Stimulated activated naive CD8-positive, alpha-beta T cell treated with anti-CD3 and anti-CD28 coated beads, Interleukin-15, Interleukin-2, amounts not matched to agents 100 ng/mL and 50 ng/mL, for 24 hours (primary cell): ENCODE data around the gene RPS25.
"Not testable (repeated sequence)": the region's sequence is repeated elsewhere in the genome, so short reads cannot be mapped to it uniquely, and the experiment has no call there.

Source experiments
- H3K27ac Mint-ChIP-seq: one replicate; pipeline ENCODE4 v1.8.0; 2021; ENCODE audit warnings: mild to moderate bottlenecking, mixed read lengths
- H3K27me3 Mint-ChIP-seq: one replicate; pipeline ENCODE4 v1.8.0; 2021; ENCODE audit warnings: mixed read lengths
- H3K36me3 Mint-ChIP-seq: one replicate; pipeline ENCODE4 v1.8.0; 2021; ENCODE audit warnings: low read depth, mixed read lengths
- H3K4me1 Mint-ChIP-seq: one replicate; pipeline ENCODE4 v1.8.0; 2021; ENCODE audit warnings: low read depth, mixed read lengths
- H3K4me3 Mint-ChIP-seq: one replicate; pipeline ENCODE4 v1.8.0; 2021; ENCODE audit warnings: mild to moderate bottlenecking, mixed read lengths
- H3K9me3 Mint-ChIP-seq: one replicate; pipeline ENCODE4 v1.8.0; 2021; ENCODE audit warnings: mixed read lengths

RPS25 gene

DNA sequence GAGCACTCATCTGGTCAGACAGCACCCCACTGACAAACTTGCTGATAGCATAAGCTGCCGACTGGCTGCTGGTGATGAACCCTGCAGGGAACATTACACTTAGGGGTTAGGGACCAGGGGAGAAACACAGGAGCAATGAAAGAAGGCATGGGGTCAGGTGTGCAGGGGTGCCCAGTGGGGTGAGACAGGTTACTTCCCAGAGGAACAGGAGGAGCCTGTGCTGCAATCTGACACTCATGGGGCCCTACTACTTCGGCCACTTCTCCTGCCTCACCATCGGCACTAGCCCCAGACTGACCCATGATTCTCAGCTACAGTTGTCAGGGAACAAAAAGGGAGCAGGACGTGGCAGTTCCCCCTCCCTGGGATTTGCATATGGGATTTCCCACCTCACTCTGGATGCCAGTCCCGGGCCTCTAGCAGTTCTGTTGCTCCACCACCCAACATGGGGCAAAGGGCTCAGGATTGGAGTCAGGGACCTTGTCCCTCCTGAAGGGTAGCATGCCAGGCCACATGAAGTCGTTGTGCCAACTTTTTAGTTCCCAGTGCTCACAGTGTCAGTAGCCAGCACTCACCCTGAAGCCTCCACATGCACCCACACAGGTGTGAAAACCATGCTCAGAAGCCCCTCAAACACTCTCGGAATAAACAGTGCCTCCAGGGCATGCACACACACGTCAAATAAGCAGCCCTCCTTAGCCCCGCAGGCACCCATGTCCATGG, 10.4 kb upstream of the RPS25 start:
- Mint-ChIP-seq H3K27me3 (no peaks in the 10 kb centered on the region), H3K9me3 (no peaks in the 10 kb centered on the region), H3K4me3 (peak overlapping the region; percentile 87), H3K27ac (no peak overlapping the region), H3K4me1 (peaks cover 37% of the 10 kb centered on the region), H3K36me3 (peaks cover 32% of the 10 kb centered on the region)

DNA sequence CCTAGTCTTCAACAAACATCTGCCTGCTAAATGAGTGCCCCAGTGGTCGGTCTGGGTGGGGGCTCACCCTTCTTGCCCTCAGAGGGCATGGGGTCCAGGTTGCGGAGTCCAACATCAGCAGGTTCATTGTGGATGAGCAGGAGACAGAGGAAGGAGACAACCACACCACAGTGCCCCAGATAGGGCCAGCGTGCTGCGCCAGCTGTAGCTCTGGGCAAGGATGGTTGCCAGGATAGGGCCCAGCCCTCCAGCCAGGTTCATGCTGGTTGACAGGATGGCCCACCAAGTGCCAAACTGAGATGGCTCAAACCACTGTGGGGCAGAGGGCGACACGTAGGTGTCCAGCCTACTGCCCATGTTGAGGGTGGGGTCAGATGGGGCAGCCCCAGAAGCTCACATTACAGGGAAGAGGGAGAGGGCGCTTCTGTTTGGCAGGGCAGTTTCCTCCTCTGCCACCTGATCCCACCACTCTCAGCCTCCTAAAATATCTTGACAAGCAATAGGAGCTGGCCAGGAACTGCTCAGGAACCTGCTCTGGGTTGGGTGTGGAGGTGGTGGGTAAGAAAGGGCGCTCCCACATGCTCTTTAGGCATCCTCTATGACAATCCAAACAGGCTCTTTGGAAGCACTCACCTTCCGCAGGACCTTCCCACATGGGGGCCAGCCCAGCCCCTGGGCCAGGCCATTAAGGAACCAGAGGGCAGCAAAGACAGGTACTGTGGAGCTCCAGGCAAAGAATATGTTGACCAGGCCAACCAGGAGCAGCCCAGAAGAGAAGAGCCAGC, 9.6 kb upstream of the RPS25 start:
- H3K9me3 Mint-ChIP-seq = no peaks in the 10 kb centered on the region
- H3K27ac Mint-ChIP-seq = no peak overlapping the region
- peaks cover 37% of the 10 kb centered on the region for H3K36me3 Mint-ChIP-seq
- H3K4me1 Mint-ChIP-seq = peaks cover 45% of the 10 kb centered on the region
- no peaks in the 10 kb centered on the region for H3K27me3 Mint-ChIP-seq
- H3K4me3 Mint-ChIP-seq = no peak overlapping the region

DNA sequence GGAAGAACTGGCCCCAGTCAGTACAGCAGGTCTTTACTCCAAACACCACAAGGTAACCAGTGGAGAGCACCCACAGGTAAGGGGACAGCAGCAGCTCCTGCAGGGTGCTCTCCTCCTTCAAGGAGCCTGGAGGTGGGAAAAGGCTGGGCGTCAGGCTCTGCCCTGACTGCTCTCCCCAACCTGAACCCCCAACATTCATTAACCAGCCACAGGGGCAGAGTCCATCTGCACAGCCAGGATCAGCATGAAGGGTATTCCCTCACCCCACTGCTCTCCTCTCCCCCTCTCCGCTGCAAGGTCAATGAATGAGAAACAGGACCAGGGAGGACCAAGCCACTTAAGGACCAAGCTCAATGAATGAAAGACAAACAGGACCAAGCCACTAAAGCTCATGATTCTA, 8.8 kb upstream of the RPS25 start:
- Mint-ChIP-seq H3K9me3 (no peaks in the 10 kb centered on the region), H3K27me3 (no peaks in the 10 kb centered on the region), H3K4me3 (no peak overlapping the region), H3K4me1 (peaks cover 50% of the 10 kb centered on the region), H3K36me3 (peaks cover 42% of the 10 kb centered on the region), H3K27ac (peak overlapping the region; percentile 15)

DNA sequence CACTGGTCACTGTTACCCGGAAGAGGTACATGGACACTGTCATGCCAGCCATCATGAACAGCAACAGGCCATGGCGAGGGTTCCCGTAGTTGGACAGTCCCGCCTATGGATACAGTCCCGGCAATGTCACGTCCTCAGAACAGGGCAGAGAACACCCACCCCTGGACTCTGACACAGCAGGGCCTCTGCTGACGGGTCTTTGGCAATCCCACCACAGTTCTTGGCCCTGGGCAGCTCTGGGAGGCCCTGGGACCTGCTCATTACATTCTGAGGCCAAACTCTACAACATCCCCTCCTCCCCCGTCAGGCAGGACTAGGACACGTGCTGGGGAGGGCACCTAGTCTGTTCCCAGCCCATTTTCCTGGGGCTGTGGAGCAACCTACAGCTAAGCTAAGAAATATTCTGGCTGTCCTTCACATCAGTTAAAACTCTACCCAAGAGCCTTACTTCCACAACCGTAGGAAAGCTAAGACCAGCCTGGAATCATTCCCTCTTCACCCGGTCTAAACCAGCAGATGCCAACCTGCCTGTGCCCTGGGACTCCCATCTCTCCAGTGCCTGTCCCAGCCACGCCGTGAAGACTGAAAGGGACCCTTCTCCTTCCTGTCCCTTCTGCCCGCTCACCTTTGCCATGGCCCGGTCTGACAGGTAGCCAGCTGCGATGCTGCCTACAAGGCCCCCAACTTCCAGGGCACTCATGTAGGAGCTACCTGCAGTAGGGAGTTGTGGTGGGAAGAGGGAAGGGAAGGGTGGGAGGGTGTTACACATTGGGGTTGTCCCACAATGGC, 8.0 kb upstream of the RPS25 start:
- no peak overlapping the region for H3K4me3 Mint-ChIP-seq
- no peaks in the 10 kb centered on the region for H3K27me3 Mint-ChIP-seq
- no peaks in the 10 kb centered on the region for H3K9me3 Mint-ChIP-seq
- peaks cover 48% of the 10 kb centered on the region for H3K36me3 Mint-ChIP-seq
- H3K27ac Mint-ChIP-seq = no peak overlapping the region
- peaks cover 54% of the 10 kb centered on the region for H3K4me1 Mint-ChIP-seq

DNA sequence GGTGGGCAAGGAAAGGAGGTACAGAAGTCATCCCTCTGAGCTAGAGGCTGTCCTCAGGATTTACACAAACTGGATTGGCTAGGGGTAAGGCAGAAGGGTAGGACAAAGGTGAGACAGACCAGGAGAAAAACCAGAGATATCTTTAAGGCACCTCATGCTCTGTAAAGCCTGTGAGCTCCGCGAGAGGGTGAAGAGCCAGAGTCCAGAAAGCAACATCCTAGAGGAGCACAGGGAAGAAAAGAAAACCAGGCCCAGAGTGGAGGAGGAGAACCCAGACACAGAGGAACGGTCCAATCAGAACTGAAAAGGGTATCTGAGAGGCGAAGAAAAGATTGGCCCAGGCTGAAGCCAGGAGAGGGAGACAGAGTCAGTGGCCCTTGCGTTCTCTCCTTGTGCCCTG, 7.4 kb upstream of the RPS25 start:
- Mint-ChIP-seq H3K27ac (peak overlapping the region; percentile 13), H3K4me1 (peaks cover 54% of the 10 kb centered on the region), H3K36me3 (peaks cover 50% of the 10 kb centered on the region), H3K4me3 (no peak overlapping the region), H3K9me3 (no peaks in the 10 kb centered on the region), H3K27me3 (no peaks in the 10 kb centered on the region)

DNA sequence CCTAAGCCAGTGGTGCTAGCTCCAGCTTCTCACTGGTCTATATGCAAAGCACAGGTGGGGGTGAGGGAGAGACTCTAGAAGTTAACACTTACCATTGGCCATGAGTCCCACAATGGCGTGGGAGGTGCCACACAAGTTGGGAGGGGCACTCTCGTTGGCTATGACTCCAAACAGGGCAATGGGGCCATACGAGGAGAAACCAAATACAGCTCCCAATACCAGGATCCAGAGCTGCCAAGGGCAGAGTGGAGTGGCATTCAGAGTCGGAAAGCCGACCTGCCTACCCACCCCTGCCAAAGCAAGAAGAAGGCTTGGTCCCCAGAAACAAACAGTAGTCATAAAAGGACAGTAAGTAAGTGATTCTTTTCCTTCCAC, 6.9 kb upstream of the RPS25 start:
- H3K4me3 Mint-ChIP-seq = no peak overlapping the region
- H3K9me3 Mint-ChIP-seq = no peaks in the 10 kb centered on the region
- H3K4me1 Mint-ChIP-seq = peaks cover 58% of the 10 kb centered on the region
- peaks cover 53% of the 10 kb centered on the region for H3K36me3 Mint-ChIP-seq
- H3K27me3 Mint-ChIP-seq = no peaks in the 10 kb centered on the region
- H3K27ac Mint-ChIP-seq = peak overlapping the region; percentile 13

DNA sequence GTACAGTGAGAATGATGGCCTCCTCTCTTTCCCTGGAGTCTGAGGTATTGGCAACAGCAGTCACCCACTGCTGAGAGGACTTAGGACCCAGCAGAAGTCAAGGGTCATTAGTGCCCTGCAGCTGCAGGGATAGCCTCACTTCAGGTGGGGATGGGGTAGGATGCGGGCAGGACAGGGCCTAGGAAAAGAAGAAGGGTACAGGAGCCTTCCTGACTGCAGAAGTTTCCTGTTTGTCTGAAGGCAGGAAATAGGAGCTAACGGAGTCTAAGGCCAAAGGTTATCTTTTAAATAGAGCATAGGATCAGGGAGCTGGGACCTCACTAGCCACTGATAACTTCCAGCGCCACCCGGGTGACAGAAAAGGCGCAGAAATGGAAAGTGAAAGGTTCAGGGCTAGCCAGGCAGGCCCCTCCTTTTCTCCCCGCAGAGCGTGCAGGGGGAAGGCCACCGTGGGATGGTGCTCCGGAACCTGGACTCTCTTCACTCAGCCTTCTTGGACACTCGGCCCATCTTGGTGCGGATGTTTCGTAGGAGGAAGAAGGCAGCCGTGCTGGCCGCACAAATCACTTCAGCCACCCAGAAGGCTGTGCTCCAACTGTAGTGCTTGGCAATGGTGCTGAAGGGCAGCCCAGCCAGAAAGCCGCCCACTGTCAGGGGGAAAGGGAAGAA, 6.4 kb upstream of the RPS25 start:
- H3K27me3 Mint-ChIP-seq = no peaks in the 10 kb centered on the region
- peaks cover 58% of the 10 kb centered on the region for H3K36me3 Mint-ChIP-seq
- H3K4me1 Mint-ChIP-seq = peaks cover 59% of the 10 kb centered on the region
- H3K27ac Mint-ChIP-seq = peak overlapping the region; percentile 42
- no peaks in the 10 kb centered on the region for H3K9me3 Mint-ChIP-seq
- H3K4me3 Mint-ChIP-seq = no peak overlapping the region

DNA sequence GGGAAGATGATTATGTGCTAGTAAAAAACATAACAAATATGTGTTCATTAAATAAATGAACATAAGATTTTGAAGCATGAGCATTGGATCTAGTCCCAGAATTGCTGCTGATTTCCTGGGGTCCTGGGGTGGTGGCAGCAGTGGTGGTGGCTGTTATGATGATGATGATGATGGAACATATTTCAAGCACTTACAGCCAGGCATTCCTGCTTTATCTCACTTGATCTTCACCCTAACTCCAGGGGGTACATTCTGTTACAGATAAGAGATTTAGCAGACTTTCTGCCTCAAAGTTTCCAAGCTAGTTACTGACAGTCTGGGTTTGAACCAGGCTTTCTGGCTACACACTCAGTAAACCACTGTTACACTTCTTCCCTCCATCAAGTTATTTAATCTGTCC, 5.6 kb upstream of the RPS25 start:
- H3K36me3 Mint-ChIP-seq = peaks cover 58% of the 10 kb centered on the region
- H3K4me3 Mint-ChIP-seq = no peak overlapping the region
- peak overlapping the region; percentile 72 for H3K27ac Mint-ChIP-seq
- no peaks in the 10 kb centered on the region for H3K27me3 Mint-ChIP-seq
- H3K9me3 Mint-ChIP-seq = no peaks in the 10 kb centered on the region
- H3K4me1 Mint-ChIP-seq = peaks cover 51% of the 10 kb centered on the region

DNA sequence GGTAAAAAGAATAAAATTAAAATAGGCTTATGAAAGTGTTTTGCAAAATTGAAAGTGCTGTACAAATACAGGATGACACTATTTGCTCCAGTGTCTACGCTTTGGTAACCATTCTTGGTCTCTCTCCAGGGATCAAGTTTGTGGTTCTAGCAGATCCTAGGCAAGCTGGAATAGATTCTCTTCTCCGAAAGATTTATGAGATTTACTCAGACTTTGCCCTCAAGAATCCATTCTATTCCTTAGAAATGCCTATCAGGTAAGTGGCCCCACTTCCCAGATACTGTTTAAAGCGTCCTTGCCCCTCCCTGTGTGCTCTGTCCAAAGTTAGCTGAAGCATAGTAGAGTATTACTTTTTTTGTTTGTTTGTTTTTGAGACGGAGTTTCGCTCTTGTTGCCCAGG, 3.5 kb upstream of the RPS25 start:
- no peaks in the 10 kb centered on the region for H3K27me3 Mint-ChIP-seq
- H3K27ac Mint-ChIP-seq = peak overlapping the region; percentile 55
- no peaks in the 10 kb centered on the region for H3K9me3 Mint-ChIP-seq
- H3K4me3 Mint-ChIP-seq = peak overlapping the region; percentile 30
- H3K36me3 Mint-ChIP-seq = peaks cover 66% of the 10 kb centered on the region
- H3K4me1 Mint-ChIP-seq = peaks cover 55% of the 10 kb centered on the region

DNA sequence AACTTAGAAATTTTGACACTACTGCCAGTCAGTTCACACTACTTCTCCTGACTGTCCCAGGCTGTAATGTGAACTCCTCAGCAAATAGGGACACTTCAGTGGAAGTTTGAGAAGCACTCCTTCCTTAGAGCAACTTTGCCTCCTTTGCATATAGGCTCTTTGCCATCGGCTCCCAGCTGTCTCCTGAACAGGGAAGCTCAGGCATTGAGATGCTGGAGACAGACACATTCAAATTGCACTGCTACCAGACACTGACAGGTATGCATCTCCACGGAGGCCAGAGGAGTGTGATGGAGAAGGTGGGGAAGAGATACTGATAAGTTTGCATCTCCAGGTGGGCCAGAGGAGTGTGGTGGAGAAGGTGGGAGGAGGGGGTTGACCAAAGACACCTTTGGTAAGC, 1.9 kb upstream of the RPS25 start:
- H3K36me3 Mint-ChIP-seq = peaks cover 73% of the 10 kb centered on the region
- H3K9me3 Mint-ChIP-seq = no peaks in the 10 kb centered on the region
- peak overlapping the region; percentile 90 for H3K4me3 Mint-ChIP-seq
- H3K27me3 Mint-ChIP-seq = no peaks in the 10 kb centered on the region
- H3K4me1 Mint-ChIP-seq = peaks cover 72% of the 10 kb centered on the region
- peak overlapping the region; percentile 99 for H3K27ac Mint-ChIP-seq

DNA sequence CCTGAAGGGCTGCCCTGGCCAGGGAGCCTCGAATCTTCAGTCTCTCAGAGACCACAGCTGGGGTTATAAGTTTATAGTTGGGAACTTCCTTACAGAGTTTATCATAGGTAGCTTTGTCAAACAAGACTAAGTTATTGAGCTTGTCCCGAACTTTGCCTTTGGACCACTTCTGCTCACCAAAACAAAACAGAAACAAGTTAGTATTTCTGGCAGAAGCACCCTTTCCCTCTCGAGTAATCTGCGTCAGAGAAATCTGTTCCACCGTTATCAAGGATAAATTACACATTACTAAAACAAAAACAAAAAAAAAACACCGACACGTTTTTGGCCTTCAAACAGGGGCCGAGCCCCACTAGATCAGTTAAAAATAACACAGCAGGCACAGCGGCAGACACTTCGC, 766 bp downstream of the RPS25 start:
- Mint-ChIP-seq H3K27ac (peak overlapping the region; percentile 99), H3K36me3 (peaks cover 76% of the 10 kb centered on the region), H3K4me3 (peak overlapping the region; percentile 90), H3K4me1 (peaks cover 59% of the 10 kb centered on the region)
- not testable (repeated sequence) for H3K9me3 Mint-ChIP-seq, H3K27me3 Mint-ChIP-seq

DNA sequence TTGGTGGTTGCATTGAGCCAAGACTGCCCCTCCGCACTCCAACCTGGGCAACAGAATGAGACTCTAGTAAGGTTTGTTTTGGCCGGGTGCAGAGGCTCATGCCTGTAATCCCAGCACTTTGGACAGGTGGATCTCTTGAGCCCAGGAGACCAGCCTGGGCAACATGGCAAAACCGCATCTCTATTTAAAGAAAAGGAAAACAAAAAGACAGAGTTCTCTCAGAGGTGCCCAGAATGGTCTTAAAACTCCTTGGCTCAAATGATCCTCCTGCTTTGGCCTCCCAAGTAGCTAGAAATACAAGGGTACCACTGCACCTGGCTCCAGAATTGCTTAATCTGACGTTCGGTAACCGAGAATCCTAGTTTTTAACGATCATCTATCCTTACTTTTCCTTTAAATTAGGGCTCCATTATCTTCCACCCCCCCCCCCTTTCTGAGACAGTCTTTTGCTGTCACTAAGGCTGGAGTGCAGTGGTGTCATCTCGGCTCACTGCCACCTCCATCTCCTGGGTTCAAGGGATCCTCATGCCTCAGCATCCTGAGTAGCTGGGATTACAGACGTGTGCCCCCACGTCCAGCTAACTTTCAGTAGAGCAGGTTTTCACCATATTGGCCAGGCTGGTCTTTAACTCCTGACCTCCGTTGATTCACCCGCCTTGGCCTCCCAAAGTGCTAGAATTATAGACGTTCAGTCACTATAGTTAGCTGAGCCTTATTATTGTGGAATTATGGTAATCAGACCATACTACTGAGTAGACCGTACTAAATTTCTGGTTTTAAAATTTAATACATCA, 1.7 kb downstream of the RPS25 start:
- peaks cover 53% of the 10 kb centered on the region for H3K4me1 Mint-ChIP-seq
- H3K4me3 Mint-ChIP-seq = peak overlapping the region; percentile 90
- H3K9me3 Mint-ChIP-seq = no peaks in the 10 kb centered on the region
- no peaks in the 10 kb centered on the region for H3K27me3 Mint-ChIP-seq
- peaks cover 70% of the 10 kb centered on the region for H3K36me3 Mint-ChIP-seq
- H3K27ac Mint-ChIP-seq = peak overlapping the region; percentile 99

DNA sequence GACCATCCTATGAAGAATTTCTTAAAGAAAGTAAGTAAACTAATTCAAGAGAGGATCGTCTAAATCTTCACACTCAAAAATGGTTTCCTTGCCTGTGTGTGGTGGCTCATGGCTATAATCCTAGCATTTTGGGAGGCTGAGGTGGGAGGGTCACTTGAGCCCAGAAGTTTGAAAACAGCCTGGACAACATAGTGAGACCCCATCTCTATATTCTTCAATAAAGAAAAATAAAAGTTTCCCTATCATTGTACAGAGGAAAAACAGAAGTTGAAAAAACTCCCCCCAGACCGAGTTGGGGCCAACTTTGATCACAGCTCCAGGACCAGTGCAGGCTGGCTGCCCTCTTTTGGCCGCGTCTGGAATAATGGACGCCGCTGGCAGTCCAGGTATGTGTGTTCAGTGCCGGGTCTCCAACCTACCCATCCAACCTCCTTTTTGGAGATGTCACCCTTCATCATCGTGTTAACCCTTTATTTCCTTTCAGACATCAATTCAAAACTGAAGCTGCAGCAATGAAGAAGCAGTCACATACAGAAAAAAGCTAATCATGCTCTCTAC, 3.0 kb downstream of the RPS25 start:
- H3K4me1 Mint-ChIP-seq = peaks cover 43% of the 10 kb centered on the region
- no peaks in the 10 kb centered on the region for H3K9me3 Mint-ChIP-seq
- H3K27ac Mint-ChIP-seq = peak overlapping the region; percentile 99
- no peaks in the 10 kb centered on the region for H3K27me3 Mint-ChIP-seq
- peaks cover 71% of the 10 kb centered on the region for H3K36me3 Mint-ChIP-seq
- peak overlapping the region; percentile 90 for H3K4me3 Mint-ChIP-seq
